Esophagus (tissue), 2 donors: ENCODE data around the gene XXYLT1. TPM values are rescaled to one million over a fixed set of nuclear protein-coding genes. Genes with fewer than 3 reads are reported as not detected.

Experiments
- H3K27ac ChIP-seq, 2 donors: one replicate each; pipeline ENCODE4 v1.5.1; 2013; ENCODE audit warnings: low read depth in 2 of 2, mild to moderate bottlenecking in 2 of 2, inconsistent platforms in 1 of 2, low read length in 1 of 2, moderate library complexity in 1 of 2
- H3K27me3 ChIP-seq, 2 donors: one replicate each; pipeline ENCODE4 v1.6.1; 2013; ENCODE audit warnings: low read length in 2 of 2, control low read depth in 1 of 2, mild to moderate bottlenecking in 1 of 2; ENCODE audit not compliant: insufficient read depth in 2 of 2, control insufficient read depth in 1 of 2
- H3K36me3 ChIP-seq, 2 donors: one replicate each; pipeline ENCODE4 v1.6.1; 2013; ENCODE audit warnings: low read length in 1 of 2; ENCODE audit not compliant: control insufficient read depth in 2 of 2, insufficient read depth in 2 of 2
- H3K4me1 ChIP-seq, 2 donors: one replicate each; pipeline ENCODE4 v1.6.1; 2013; ENCODE audit warnings: low read length in 1 of 2; ENCODE audit not compliant: control insufficient read depth in 2 of 2, insufficient read depth in 2 of 2
- H3K4me3 ChIP-seq, 2 donors: one replicate each; pipeline ENCODE4 v1.5.1; 2013; ENCODE audit warnings: low read length in 2 of 2, mild to moderate bottlenecking in 2 of 2, low read depth in 1 of 2, moderate library complexity in 1 of 2
- H3K9me3 ChIP-seq, 2 donors: one replicate each; pipeline ENCODE4 v1.6.1; 2013; ENCODE audit warnings: mild to moderate bottlenecking in 2 of 2, low read depth in 1 of 2, low read length in 1 of 2, moderate library complexity in 1 of 2; ENCODE audit not compliant: control insufficient read depth in 2 of 2, insufficient read depth in 1 of 2
- WGBS, 2 donors: extraction: QIAGEN DNeasy Blood & Tissue Kit; methylation state at CpG; one replicate each; pipeline ENCODE4 v1.1.7; 2013; 5-methylcytosine and 5-hydroxymethylcytosine counted together
- polyA plus RNA-seq, 2 donors: library from polyadenylated mRNA; stranded (reverse); fragments of 200-250 nt; gene quantifications; one replicate each; pipeline ENCODE4 v1.2.3, GENCODE V29; 2013
- donor health status: healthy with polysubstance abuse.
- donor health status: Bipolar disorder and iron deficiency.

Gene XXYLT1
- polyA plus RNA-seq, 2 donors = 10.2 to 10.4 TPM

DNA sequence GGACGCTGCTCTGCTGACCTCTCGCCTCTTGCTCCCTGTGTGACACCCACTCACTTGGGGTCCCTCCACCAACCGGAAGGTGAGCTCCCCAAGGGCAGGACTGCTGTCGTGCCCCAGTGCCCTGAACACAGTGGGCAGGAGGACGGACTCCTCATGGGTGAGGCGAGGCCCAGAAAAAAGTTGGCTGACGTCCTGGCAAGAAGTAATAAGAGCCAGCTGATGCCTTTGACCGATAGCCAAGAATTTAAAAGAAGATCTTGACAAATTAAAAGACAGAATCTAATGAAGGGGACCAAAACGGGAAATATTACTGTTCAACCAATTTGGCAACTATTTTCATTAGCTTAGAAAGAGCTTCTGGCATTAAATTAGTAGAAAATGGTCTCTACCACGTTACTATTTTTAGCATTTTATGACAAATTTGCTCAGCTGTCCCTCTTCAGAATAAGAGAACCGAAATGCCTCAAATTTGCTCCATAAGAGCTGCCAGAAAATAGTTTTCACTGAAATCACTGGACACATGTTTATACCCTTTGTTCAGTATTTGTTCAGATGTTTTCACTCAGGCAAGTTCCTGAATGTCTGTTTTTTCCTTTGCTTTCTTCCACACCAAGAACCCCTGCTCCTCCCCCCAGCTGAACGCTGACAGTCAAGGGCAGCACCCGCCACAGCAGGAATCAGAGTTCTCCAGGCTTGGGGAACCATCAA is 60.5 kb downstream of the XXYLT1 start:
- Histone ChIP-seq H3K4me3 (no peak overlapping the region), H3K27ac (peak overlapping the region; percentile 82 to 88), H3K36me3 (peaks cover 0 to 2% of the 10 kb centered on the region in 2 donors), H3K4me1 (peaks cover 8 to 17% of the 10 kb centered on the region in 2 donors), H3K9me3 (no peaks in the 10 kb centered on the region), H3K27me3 (no peaks in the 10 kb centered on the region)
- 23 to 31% methylated on average over 13 of the region's 13 CpGs for WGBS, 2 donors

DNA sequence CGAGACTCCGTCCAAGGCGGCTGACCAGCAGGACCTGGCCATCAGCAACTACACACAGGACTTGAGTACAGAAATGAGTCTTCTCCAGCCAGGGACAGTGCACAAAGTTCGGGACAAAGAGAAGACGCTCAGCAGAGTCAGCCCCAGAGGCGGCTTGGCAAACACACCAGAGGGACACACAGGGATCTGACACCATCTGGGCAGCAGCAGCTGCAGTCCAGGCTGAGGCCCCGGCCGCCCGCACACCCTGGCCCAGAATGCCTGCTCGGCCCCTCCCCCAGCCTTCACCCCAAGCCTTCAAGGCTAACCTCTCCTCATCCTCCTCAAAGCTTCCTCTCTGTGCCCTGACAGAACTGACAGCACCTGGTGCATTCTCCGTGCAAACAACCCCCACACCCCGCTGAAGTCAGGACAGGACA is 61.1 kb downstream of the XXYLT1 start:
- 43 to 46% methylated on average over 12 of the region's 12 CpGs for WGBS, 2 donors
- H3K4me1 ChIP-seq = peaks cover 8 to 17% of the 10 kb centered on the region in 2 donors
- no peaks in the 10 kb centered on the region for H3K9me3 ChIP-seq
- H3K27ac ChIP-seq = peak overlapping the region; percentile 82 to 88
- no peak overlapping the region for H3K4me3 ChIP-seq
- no peaks in the 10 kb centered on the region for H3K27me3 ChIP-seq
- peaks cover 0 to 2% of the 10 kb centered on the region in 2 donors for H3K36me3 ChIP-seq

- H3K9me3 ChIP-seq = no peaks in the 10 kb centered on the region
- H3K27ac ChIP-seq = peak overlapping the region; percentile 82 to 88
- peaks cover 8 to 20% of the 10 kb centered on the region in 2 donors for H3K4me1 ChIP-seq
- H3K36me3 ChIP-seq = peaks cover 0 to under 1% of the 10 kb centered on the region in 2 donors
- H3K27me3 ChIP-seq = no peaks in the 10 kb centered on the region
- WGBS, 2 donors = 59 to 64% methylated on average over 29 of the region's 29 CpGs
- H3K4me3 ChIP-seq = no peak overlapping the region
Observed at GRCh38 chr3:195209083-195209846, 61.7 kb downstream of the XXYLT1 start.

- Histone ChIP-seq H3K4me1 (peaks cover 8 to 21% of the 10 kb centered on the region in 2 donors), H3K36me3 (no peaks in the 10 kb centered on the region), H3K9me3 (no peaks in the 10 kb centered on the region), H3K27ac (peak overlapping the region; percentile 82 to 88), H3K27me3 (no peaks in the 10 kb centered on the region), H3K4me3 (no peak overlapping the region)
- WGBS, 2 donors = 88 to 93% methylated on average over 7 of the region's 7 CpGs
Observed at GRCh38 chr3:195208631-195209030, 62.3 kb downstream of the XXYLT1 start.

GRCh38 chr3:195208183-195208582 is 62.8 kb downstream of the XXYLT1 start:
- Histone ChIP-seq H3K9me3 (no peaks in the 10 kb centered on the region), H3K27ac (peak overlapping the region; percentile 71 to 82), H3K36me3 (no peaks in the 10 kb centered on the region), H3K27me3 (no peaks in the 10 kb centered on the region), H3K4me3 (no peak overlapping the region), H3K4me1 (peaks cover 8 to 23% of the 10 kb centered on the region in 2 donors)
- WGBS, 2 donors = 80 to 81% methylated on average over 9 of the region's 9 CpGs

DNA sequence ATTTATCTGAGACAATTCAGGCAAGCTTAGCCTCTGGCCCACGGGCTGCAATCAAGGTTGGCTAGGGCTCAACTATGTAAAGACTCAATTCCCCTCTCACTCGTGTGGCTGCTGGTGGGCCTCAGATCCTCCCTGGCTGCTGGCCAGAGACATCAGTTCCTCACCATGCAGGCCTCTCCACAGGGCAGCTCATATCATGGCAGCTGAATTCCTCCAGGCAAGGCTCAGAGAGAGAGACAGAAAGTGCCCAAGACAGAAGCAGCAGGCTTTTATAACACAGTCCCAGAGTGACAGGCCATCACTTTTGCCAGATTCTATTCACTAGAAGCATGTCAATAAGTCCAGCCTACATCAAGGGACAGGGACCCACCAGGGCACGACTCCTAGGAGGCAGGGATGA is 63.2 kb downstream of the XXYLT1 start:
- Histone ChIP-seq H3K36me3 (no peaks in the 10 kb centered on the region), H3K4me1 (peaks cover 8 to 23% of the 10 kb centered on the region in 2 donors), H3K9me3 (no peaks in the 10 kb centered on the region), H3K4me3 (no peak overlapping the region), H3K27ac (peak overlapping the region; percentile 5 to 82), H3K27me3 (no peaks in the 10 kb centered on the region)
- 62 to 75% methylated on average over 3 of the region's 3 CpGs for WGBS, 2 donors

GRCh38 chr3:195207056-195207455 is 63.9 kb downstream of the XXYLT1 start:
- no peaks in the 10 kb centered on the region for H3K27me3 ChIP-seq
- no peak overlapping the region for H3K4me3 ChIP-seq
- no peaks in the 10 kb centered on the region for H3K9me3 ChIP-seq
- no peak overlapping the region for H3K27ac ChIP-seq
- H3K36me3 ChIP-seq = no peaks in the 10 kb centered on the region
- H3K4me1 ChIP-seq = peaks cover 8 to 23% of the 10 kb centered on the region in 2 donors
- 96 to 97% methylated on average over 9 of the region's 9 CpGs for WGBS, 2 donors

GRCh38 chr3:195204360-195205163 is 66.4 kb downstream of the XXYLT1 start:
- Histone ChIP-seq H3K9me3 (no peaks in the 10 kb centered on the region), H3K27ac (peak overlapping the region; percentile 33 to 53), H3K36me3 (no peaks in the 10 kb centered on the region), H3K4me1 (peaks cover 5 to 17% of the 10 kb centered on the region in 2 donors), H3K4me3 (no peak overlapping the region), H3K27me3 (no peaks in the 10 kb centered on the region)
- WGBS, 2 donors = 57% methylated on average over 13 of the region's 13 CpGs

- no peak overlapping the region for H3K4me3 ChIP-seq
- H3K27ac ChIP-seq = no peak overlapping the region
- H3K36me3 ChIP-seq = no peaks in the 10 kb centered on the region
- H3K9me3 ChIP-seq = no peaks in the 10 kb centered on the region
- peaks cover 0 to 9% of the 10 kb centered on the region in 2 donors for H3K4me1 ChIP-seq
- H3K27me3 ChIP-seq = no peaks in the 10 kb centered on the region
- WGBS, 2 donors = 86 to 88% methylated on average over 6 of the region's 6 CpGs
Observed at GRCh38 chr3:195203606-195204005, 67.4 kb downstream of the XXYLT1 start.
